ENCODE measurements around the gene DSE.

DSE gene

GRCh38 chr6:116396441-116396840 lies 25.7 kb downstream of the DSE start:
- no peaks in the 10 kb centered on the region for H3K9me3 ChIP-seq (ENCODE audit: insufficient read depth, low read length)
- no peaks in the 10 kb centered on the region for H3K27me3 ChIP-seq (ENCODE audit: low read length)
- no peaks in the 10 kb centered on the region for H4K20me1 ChIP-seq (ENCODE audit: low read depth, low read length)
- no peaks in the 10 kb centered on the region for H3K36me3 ChIP-seq (ENCODE audit: low read length)
- no peak overlapping the region for H3K27ac ChIP-seq (ENCODE audit: low read depth, low read length)
- no peak overlapping the region for H3K4me3 ChIP-seq (ENCODE audit: insufficient read depth, low read length, poor library complexity, severe bottlenecking)
- no peaks in the 10 kb centered on the region for H3F3A ChIP-seq (ENCODE audit: insufficient read depth)
- no peak overlapping the region for H3K4me2 ChIP-seq (ENCODE audit: low read depth, low read length, poor library complexity, severe bottlenecking)
- no peaks in the 10 kb centered on the region for H3K79me2 ChIP-seq (ENCODE audit: insufficient read depth, low read length)
- no peaks in the 10 kb centered on the region for H3K9me2 ChIP-seq (replicated peaks; ENCODE audit: insufficient read depth, low read length)
- H3K9ac ChIP-seq (ENCODE audit: low read length), result no peak overlapping the region
- TF ChIP-seq, protein P1, sequence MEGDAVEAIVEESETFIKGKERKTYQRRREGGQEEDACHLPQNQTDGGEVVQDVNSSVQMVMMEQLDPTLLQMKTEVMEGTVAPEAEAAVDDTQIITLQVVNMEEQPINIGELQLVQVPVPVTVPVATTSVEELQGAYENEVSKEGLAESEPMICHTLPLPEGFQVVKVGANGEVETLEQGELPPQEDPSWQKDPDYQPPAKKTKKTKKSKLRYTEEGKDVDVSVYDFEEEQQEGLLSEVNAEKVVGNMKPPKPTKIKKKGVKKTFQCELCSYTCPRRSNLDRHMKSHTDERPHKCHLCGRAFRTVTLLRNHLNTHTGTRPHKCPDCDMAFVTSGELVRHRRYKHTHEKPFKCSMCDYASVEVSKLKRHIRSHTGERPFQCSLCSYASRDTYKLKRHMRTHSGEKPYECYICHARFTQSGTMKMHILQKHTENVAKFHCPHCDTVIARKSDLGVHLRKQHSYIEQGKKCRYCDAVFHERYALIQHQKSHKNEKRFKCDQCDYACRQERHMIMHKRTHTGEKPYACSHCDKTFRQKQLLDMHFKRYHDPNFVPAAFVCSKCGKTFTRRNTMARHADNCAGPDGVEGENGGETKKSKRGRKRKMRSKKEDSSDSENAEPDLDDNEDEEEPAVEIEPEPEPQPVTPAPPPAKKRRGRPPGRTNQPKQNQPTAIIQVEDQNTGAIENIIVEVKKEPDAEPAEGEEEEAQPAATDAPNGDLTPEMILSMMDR (IDR thresholded peaks at IDR 0.05; ENCODE audit: insufficient read depth, low read length, poor library complexity, severe bottlenecking), result no peak
- no peak for TF ChIP-seq EZH2phosphoT487 (conservative IDR thresholded peaks at IDR 0.05; ENCODE audit: low read length)
- no peak overlapping the region for H2AFZ ChIP-seq (ENCODE audit: low read depth, low read length, severe bottlenecking)

- Histone ChIP-seq H3K4me3 (ENCODE audit: insufficient read depth, low read length, poor library complexity, severe bottlenecking) (no peak overlapping the region), H3K79me2 (ENCODE audit: insufficient read depth, low read length) (no peaks in the 10 kb centered on the region), H3K27me3 (ENCODE audit: low read length) (no peaks in the 10 kb centered on the region), H3K4me2 (ENCODE audit: low read depth, low read length, poor library complexity, severe bottlenecking) (no peak overlapping the region), H3K9ac (ENCODE audit: low read length) (no peak overlapping the region), H3F3A (ENCODE audit: insufficient read depth) (no peaks in the 10 kb centered on the region), H3K9me3 (ENCODE audit: insufficient read depth, low read length) (no peaks in the 10 kb centered on the region), H3K36me3 (ENCODE audit: low read length) (no peaks in the 10 kb centered on the region), H3K27ac (ENCODE audit: low read depth, low read length) (no peak overlapping the region), H4K20me1 (ENCODE audit: low read depth, low read length) (no peaks in the 10 kb centered on the region), H3K9me2 (replicated peaks; ENCODE audit: insufficient read depth, low read length) (no peaks in the 10 kb centered on the region), H2AFZ (ENCODE audit: low read depth, low read length, severe bottlenecking) (no peak overlapping the region)
- TF ChIP-seq, protein P1 (IDR thresholded peaks at IDR 0.05; ENCODE audit: insufficient read depth, low read length, poor library complexity, severe bottlenecking), result no peak
- TF ChIP-seq EZH2phosphoT487 (conservative IDR thresholded peaks at IDR 0.05; ENCODE audit: low read length), result no peak
Observed at GRCh38 chr6:116397914-116398313, 27.2 kb downstream of the DSE start.

DNA sequence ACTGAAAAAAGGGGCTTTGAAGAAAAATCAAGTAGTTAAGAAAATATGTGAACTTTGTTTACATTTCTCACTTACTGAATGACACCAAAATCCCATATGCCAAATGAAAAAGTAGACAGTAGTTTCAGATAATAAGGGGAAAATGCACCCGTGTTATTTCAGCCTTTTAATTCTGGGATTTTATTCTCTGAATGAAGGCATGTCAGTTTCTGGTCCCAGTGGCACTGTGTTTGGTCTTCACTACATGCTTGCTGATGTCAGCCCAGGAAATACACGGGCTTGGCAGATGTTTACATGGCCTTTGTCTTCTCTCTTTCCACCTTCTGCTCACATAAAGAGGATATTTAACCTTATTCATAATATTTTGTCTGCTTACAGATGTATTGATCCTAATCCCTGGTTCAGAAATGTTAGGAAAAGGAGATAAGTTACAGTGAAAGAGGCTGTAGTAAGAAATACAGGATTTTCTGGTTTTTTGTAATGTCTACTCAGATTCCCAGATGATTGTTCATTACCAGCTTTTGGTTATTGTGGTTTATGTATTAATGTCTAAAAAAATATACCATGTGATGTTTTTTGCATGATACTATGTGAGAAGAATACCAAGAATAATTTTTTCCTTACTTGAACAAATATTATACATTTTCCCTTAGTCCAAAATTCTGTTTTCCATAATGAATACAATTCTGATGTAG lies 27.7 kb downstream of the DSE start:
- H3K27ac ChIP-seq (ENCODE audit: low read depth, low read length), result no peak overlapping the region
- no peak overlapping the region for H3K9ac ChIP-seq (ENCODE audit: low read length)
- no peaks in the 10 kb centered on the region for H3K9me2 ChIP-seq (replicated peaks; ENCODE audit: insufficient read depth, low read length)
- H3K79me2 ChIP-seq (ENCODE audit: insufficient read depth, low read length), result no peaks in the 10 kb centered on the region
- H4K20me1 ChIP-seq (ENCODE audit: low read depth, low read length), result no peaks in the 10 kb centered on the region
- no peak overlapping the region for H2AFZ ChIP-seq (ENCODE audit: low read depth, low read length, severe bottlenecking)
- no peaks in the 10 kb centered on the region for H3K9me3 ChIP-seq (ENCODE audit: insufficient read depth, low read length)
- H3K27me3 ChIP-seq (ENCODE audit: low read length), result no peaks in the 10 kb centered on the region
- no peak for TF ChIP-seq EZH2phosphoT487 (conservative IDR thresholded peaks at IDR 0.05; ENCODE audit: low read length)
- TF ChIP-seq, protein P1 (IDR thresholded peaks at IDR 0.05; ENCODE audit: insufficient read depth, low read length, poor library complexity, severe bottlenecking), result no peak
- no peak overlapping the region for H3K4me3 ChIP-seq (ENCODE audit: insufficient read depth, low read length, poor library complexity, severe bottlenecking)
- H3K4me2 ChIP-seq (ENCODE audit: low read depth, low read length, poor library complexity, severe bottlenecking), result no peak overlapping the region
- no peaks in the 10 kb centered on the region for H3K36me3 ChIP-seq (ENCODE audit: low read length)
- H3F3A ChIP-seq (ENCODE audit: insufficient read depth), result no peaks in the 10 kb centered on the region
